Measurements from ENCODE around the gene C16orf46. TPM values are rescaled to one million over a fixed set of nuclear protein-coding genes. Genes with fewer than 3 reads are reported as not detected.

C16orf46 gene
- total and polyA plus RNA-seq, 9 of the 15 experiments (the other 6 are each of a cell fraction or from before 2014, with no cell fraction given) = 0.10 to 0.98 (median 0.41) TPM; not detected in 1

GRCh38 chr16:81036751-81037350, 40.2 kb downstream of the C16orf46 start (continued):
- TF ChIP-seq CTCFL (IDR thresholded peaks at IDR 0.05; ENCODE audit: borderline replicate concordance, insufficient read depth, low read depth, low read length, poor library complexity, severe bottlenecking) (no peak), REST (IDR thresholded peaks at IDR 0.05; ENCODE audit: borderline replicate concordance) (no peak), REST (CRISPR knock-in tag; IDR thresholded peaks at IDR 0.05; ENCODE audit: low read depth) (no peak), FOXP1 (CRISPR knock-in tag; IDR thresholded peaks at IDR 0.05) (0 out of 2 replicates have a peak, but pooled peaks have one; percentile 21), ATF3 (IDR thresholded peaks at IDR 0.05) (0 out of 2 replicates have a peak, but pooled peaks have one; percentile 15), ATF3 (CRISPR knock-in tag; conservative IDR thresholded peaks at IDR 0.05) (no peak), KDM4B (IDR thresholded peaks at IDR 0.05; ENCODE audit: borderline replicate concordance in 2 of 2, low read depth in 1 of 2) (no peak), ZNF280B (CRISPR knock-in tag; IDR thresholded peaks at IDR 0.05) (no peak), CREM (IDR thresholded peaks at IDR 0.05; ENCODE audit: low read depth) (0 out of 2 replicates have a peak, but pooled peaks have one; percentile 17), TAF1 (IDR thresholded peaks at IDR 0.05; ENCODE audit: control insufficient read depth, extremely low read depth, insufficient read depth, low read length, severe bottlenecking) (no peak), PHF8 (IDR thresholded peaks at IDR 0.05; ENCODE audit: borderline replicate concordance, low read length) (no peak), NFE2L1 (tag; IDR thresholded peaks at IDR 0.05; ENCODE audit: borderline replicate concordance, low read depth) (peak; percentile 40; the same call in 1 of the 2 replicates), ZC3H4 (CRISPR knock-in tag; IDR thresholded peaks at IDR 0.05; ENCODE audit: borderline replicate concordance) (no peak)
